ENCODE measurements around the gene BIRC6. TPM values are rescaled to one million over a fixed set of nuclear protein-coding genes. Genes with fewer than 3 reads are reported as not detected.
A peak's percentile ranks its signal among the peaks of the same experiment; 100 is the strongest.

The BIRC6 gene
- total RNA-seq, 1 donor from 2014 or later, result 105 TPM

DNA sequence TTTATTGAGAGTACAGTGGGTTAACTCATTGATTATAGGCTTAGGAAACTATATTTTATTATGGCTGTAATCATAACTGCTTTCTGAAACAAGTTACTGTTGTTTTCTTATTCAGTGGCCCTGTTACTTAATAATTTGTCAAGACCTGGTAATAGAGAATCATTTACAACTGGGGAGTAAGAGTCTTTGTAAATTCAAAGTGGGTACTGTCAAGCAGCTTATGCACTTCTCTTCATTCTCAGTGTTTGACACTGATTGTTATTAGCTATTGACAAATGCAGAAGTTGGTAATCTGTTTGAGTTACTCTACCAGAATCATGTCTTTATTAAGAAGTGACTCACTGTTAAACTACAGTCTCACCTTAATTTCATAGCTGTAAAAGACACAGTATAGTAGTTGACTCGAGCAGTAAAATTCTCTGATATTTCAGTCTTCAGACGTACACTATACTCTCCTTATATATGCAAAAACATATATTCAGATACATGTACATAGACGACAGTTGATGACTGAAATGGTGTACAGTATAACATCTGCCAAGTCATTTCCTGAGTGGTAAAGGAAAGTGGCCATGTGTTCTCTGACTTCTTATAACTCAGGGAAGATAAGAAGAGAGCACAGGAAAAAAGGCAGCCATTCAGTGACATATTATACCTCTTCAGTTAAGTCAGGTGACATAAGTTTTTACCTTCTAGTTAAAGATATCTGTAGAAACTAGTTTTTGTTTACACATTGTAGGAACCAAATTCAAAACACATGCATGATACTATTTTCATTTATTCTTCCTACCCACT is 235.0 kb downstream of the BIRC6 start:
- intact Hi-C loops (cut with micrococcal nuclease), result loop anchor here (2.0 to 5.0 kb wide), 3 partner anchors 15 to 729 kb away; partner anchors contain the start of gene TTC27
- peak; percentile 76 for DNase-seq
- H3K4me1 Mint-ChIP-seq, result peaks cover 33% of the 10 kb centered on the region
- peak overlapping the region; percentile 86 for H3K27ac Mint-ChIP-seq
- peak overlapping the region; percentile 68 for H3K4me3 Mint-ChIP-seq
- peaks cover 35% of the 10 kb centered on the region for H3K36me3 Mint-ChIP-seq (ENCODE audit: low read depth)
- H3K9me3 Mint-ChIP-seq, result peaks cover 7% of the 10 kb centered on the region
- no peaks in the 10 kb centered on the region for H3K27me3 Mint-ChIP-seq

DNA sequence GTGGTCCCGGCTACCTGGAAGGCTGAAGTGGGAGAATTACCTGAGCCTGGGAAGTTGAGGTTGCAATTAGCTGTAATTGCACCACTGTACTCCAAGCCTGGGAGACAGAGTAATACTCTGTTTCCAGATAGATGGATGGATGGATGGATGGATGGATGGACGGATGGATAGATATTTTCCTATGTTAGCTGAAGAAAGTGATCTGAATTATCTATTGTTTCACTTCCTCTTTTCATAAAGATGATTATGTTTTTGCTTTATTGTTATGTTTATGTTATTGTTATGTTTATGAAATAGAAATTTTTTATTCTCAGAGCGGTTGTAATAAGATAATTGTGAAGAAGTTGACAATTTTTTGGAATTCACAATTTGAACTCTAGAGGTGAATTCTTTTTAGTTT is 237.8 kb downstream of the BIRC6 start:
- H3K9me3 Mint-ChIP-seq, result peaks cover 7% of the 10 kb centered on the region
- H3K27me3 Mint-ChIP-seq, result no peaks in the 10 kb centered on the region
- H3K27ac Mint-ChIP-seq, result no peak overlapping the region
- no peak overlapping the region for H3K4me3 Mint-ChIP-seq
- peaks cover 41% of the 10 kb centered on the region for H3K36me3 Mint-ChIP-seq (ENCODE audit: low read depth)
- peaks cover 28% of the 10 kb centered on the region for H3K4me1 Mint-ChIP-seq
- no peak for DNase-seq
- intact Hi-C loops (cut with micrococcal nuclease), result loop anchor here (5.0 kb wide), 1 partner anchor 33 kb away; the partner anchor contains the start of gene TTC27

DNA sequence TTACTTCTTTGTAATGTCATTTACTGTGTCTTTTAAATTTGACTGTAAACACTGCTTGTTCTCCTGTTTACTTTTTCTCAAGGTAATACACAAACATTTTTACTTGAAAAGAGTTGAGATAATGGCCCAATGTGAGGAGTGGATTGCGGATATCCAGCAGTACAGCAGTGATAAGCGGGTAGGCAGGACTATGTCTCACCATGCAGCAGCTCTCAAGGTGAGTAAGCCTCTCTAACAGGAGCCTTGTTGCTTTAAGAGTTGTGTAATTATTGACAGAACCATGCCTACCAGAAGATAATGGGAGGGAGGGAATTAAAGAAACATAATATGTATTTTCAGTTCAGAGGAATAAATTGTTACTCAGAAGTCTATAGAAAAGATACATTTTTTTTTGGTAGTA is 254.5 kb downstream of the BIRC6 start:
- no peak overlapping the region for H3K27ac Mint-ChIP-seq
- H3K36me3 Mint-ChIP-seq (ENCODE audit: low read depth), result peaks cover 51% of the 10 kb centered on the region
- no peaks in the 10 kb centered on the region for H3K4me1 Mint-ChIP-seq
- H3K4me3 Mint-ChIP-seq, result no peak overlapping the region
- no peaks in the 10 kb centered on the region for H3K27me3 Mint-ChIP-seq
- DNase-seq, result no peak
- no peaks in the 10 kb centered on the region for H3K9me3 Mint-ChIP-seq
- intact Hi-C loops (cut with micrococcal nuclease), result no loop called here

DNA sequence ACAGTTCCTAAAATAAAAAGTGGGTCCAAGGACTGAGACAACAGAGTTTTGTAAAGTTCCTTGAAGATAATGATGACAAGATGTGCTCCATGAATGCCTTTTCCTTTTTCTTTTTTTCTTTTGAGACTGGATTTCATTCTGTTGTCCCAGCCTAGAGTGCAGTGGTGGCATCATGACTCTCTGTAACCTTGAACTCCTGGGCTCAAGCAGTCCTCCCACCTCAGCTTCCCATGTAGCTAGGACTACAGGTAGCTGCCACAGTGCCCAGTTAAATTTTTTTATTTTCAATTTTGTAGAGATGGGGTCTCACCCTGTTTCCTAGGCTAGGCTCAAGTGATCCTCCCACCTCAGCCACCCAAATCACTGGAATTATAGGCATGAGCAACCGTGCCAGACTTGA is 254.9 kb downstream of the BIRC6 start:
- no peaks in the 10 kb centered on the region for H3K4me1 Mint-ChIP-seq
- intact Hi-C loops (cut with micrococcal nuclease), result no loop called here
- no peaks in the 10 kb centered on the region for H3K27me3 Mint-ChIP-seq
- no peaks in the 10 kb centered on the region for H3K9me3 Mint-ChIP-seq
- no peak for DNase-seq
- H3K27ac Mint-ChIP-seq, result no peak overlapping the region
- H3K36me3 Mint-ChIP-seq (ENCODE audit: low read depth), result peaks cover 49% of the 10 kb centered on the region
- no peak overlapping the region for H3K4me3 Mint-ChIP-seq

DNA sequence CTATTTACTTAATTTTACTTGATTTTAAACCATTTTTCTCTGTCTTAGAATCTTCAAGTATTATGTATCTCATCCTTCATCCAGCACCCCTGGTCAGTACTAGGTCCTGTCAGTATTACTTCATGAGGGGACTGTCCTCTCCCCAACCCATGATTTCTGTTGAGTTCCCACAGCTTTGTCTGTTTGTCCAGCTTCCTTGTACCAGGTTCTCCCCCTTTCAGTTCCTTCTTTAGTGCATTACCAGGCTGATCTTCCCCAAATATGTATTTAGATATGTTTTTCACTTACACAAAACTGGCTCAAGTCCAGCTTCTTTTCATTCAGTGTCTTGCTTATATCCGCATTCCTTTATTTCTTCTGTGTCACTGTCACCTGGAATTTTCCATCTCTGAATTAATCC is 257.3 kb downstream of the BIRC6 start:
- Mint-ChIP-seq H3K4me1 (no peaks in the 10 kb centered on the region), H3K9me3 (no peaks in the 10 kb centered on the region), H3K36me3 (ENCODE audit: low read depth) (peaks cover 44% of the 10 kb centered on the region), H3K27me3 (no peaks in the 10 kb centered on the region), H3K4me3 (no peak overlapping the region), H3K27ac (no peak overlapping the region)
- no peak for DNase-seq
- intact Hi-C loops (cut with micrococcal nuclease), result no loop called here

DNA sequence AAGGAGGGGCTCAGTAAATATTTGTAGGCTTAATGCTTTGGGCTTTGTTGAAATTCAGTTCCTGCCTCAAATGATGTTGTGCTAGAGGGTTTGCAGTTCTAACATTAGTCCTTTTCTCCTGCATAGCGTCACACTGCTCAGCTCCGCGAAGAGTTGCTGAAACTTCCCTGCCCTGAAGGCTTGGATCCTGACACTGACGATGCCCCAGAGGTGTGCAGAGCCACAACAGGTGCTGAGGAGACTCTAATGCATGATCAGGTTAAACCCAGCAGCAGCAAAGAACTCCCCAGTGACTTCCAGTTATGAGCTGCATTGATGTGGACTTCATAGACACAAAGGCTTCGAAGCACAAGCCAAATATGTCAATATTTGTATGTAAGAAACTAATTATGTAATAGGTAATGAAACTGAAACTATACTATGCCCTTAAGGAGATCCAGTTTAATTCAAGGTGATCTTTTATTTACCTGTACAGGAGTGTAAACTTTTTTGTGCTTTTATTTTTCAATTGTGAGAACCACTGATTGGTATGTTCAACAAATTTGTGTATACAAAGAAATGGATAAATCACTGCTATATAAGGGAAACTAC is 260.9 kb downstream of the BIRC6 start:
- Mint-ChIP-seq H3K36me3 (ENCODE audit: low read depth) (peaks cover 36% of the 10 kb centered on the region), H3K9me3 (no peaks in the 10 kb centered on the region), H3K27ac (no peak overlapping the region), H3K27me3 (no peaks in the 10 kb centered on the region), H3K4me1 (no peaks in the 10 kb centered on the region), H3K4me3 (no peak overlapping the region)
- DNase-seq, result peak; percentile 50
- intact Hi-C loops (cut with micrococcal nuclease), result no loop called here

DNA sequence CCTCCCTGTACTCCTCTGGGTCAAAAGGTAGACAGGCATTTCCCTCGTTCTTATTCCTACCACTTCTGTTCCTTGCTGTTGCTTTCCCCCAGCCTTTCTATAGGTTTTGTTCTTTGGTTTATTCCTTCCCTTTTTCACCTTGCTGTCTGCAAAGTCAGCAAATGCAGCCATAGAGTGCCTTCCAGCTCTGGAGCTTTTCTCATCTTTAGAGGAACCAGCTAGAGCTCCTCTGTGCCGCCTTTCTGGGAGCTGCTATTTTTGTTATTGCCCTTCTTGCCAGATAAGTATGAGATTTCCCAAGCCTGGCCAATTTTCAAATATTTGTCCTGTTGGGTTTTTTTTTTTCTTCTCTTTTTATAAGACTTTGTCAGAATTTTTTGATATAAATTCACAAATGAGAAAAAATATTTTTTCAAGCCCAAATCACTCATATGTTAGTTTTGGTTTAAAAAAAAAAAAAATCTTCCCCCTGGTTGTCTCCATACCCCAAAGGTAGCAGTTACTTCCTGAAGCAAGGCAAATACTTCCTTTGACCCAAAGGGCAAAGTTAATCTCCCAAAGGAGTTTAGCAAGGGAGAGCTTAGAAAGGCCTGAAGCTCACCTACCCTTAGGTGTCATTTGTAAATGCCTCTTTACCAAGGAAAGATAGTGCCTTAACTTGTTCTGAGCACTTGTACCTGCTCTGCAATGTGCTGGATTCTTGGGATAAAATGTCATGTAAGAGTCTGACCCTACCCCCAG is 265.9 kb downstream of the BIRC6 start:
- Mint-ChIP-seq H3K27ac (no peak overlapping the region), H3K4me1 (peaks cover 7% of the 10 kb centered on the region), H3K27me3 (no peaks in the 10 kb centered on the region), H3K9me3 (no peaks in the 10 kb centered on the region), H3K4me3 (no peak overlapping the region), H3K36me3 (ENCODE audit: low read depth) (peaks cover 20% of the 10 kb centered on the region)
- intact Hi-C loops (cut with micrococcal nuclease), result no loop called here
- DNase-seq, result no peak

DNA sequence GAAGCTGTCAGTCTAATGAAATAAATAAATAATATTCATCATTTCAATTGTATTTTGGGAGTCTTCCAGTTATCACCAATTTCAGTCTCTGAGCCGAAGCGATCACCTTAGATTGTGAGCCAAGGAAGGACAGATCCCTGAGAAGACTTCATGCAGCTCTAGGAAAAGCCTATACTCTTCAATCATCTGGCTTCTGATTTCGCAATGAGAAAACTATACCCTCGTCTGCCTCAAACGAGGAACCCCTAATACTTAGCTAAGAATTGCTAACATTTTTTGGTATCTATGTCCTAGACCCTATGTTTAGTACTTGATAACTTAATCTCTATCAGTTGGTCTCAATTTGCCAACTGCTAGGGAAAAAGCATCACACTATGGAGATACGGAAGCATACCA is 266.5 kb downstream of the BIRC6 start:
- Mint-ChIP-seq H3K36me3 (ENCODE audit: low read depth) (peaks cover 17% of the 10 kb centered on the region), H3K9me3 (no peaks in the 10 kb centered on the region), H3K27ac (no peak overlapping the region), H3K4me3 (no peak overlapping the region), H3K4me1 (peaks cover 8% of the 10 kb centered on the region), H3K27me3 (no peaks in the 10 kb centered on the region)
- intact Hi-C loops (cut with micrococcal nuclease), result no loop called here
- DNase-seq, result no peak

DNA sequence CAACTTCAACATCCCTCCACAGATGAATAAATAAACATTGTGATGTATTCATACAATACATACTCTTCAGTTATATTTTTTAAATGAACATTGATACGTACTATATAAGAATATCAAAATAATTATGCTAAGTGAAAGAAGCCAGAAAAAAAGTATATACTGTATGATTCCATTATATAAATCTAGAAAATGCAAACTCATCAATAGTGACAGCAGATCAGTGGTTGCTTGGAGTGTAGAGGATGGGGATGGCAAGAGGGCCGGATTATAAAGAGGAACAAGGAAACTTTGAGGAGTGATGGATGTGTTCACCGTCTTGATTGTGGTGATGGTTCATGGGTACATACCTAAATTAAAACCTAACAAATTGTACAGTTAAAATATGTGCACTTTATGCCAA is 268.0 kb downstream of the BIRC6 start:
- no peak for DNase-seq
- H3K4me1 Mint-ChIP-seq, result peaks cover 12% of the 10 kb centered on the region
- no peaks in the 10 kb centered on the region for H3K27me3 Mint-ChIP-seq
- H3K4me3 Mint-ChIP-seq, result no peak overlapping the region
- peaks cover 20% of the 10 kb centered on the region for H3K36me3 Mint-ChIP-seq (ENCODE audit: low read depth)
- intact Hi-C loops (cut with micrococcal nuclease), result loop anchor here (5.0 kb wide), 1 partner anchor 33 kb away; no protein-coding TSS in a partner anchor
- H3K9me3 Mint-ChIP-seq, result no peaks in the 10 kb centered on the region
- no peak overlapping the region for H3K27ac Mint-ChIP-seq

DNA sequence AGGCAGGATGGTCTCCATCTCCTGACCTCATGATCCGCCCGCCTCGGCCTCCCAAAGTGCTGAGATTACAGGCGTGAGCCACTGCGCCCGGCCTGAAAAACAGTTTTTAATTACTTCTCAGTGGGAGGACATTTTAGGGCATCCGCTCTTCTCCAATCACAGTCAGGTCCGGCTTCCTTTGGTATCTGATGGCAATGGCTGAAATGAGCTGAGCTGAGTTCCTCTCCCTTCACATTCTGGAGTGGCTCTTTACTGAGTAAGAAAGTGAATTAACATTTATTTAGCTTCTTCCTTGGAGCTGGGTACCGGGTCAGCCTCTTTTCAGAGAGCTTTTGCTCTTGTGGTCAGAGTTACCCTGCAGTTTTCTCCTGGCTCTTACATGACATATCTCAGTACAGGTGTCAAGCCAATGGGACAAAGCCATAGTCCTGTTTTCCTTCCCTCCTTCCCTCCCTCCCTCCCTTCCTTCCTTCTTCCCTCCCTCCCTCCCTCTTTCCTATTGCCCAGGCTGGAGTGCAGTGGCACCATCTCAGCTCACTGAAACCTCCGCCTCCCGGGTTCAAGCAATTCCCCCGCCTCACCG is 269.9 kb downstream of the BIRC6 start:
- DNase-seq, result no peak
- no peak overlapping the region for H3K27ac Mint-ChIP-seq
- H3K36me3 Mint-ChIP-seq (ENCODE audit: low read depth), result peaks cover 31% of the 10 kb centered on the region
- intact Hi-C loops (cut with micrococcal nuclease), result loop anchor here (1.0 to 5.0 kb wide), 2 partner anchors 34 to 320 kb away; partner anchors contain the start of gene LTBP1
- peaks cover 19% of the 10 kb centered on the region for H3K4me1 Mint-ChIP-seq
- no peaks in the 10 kb centered on the region for H3K9me3 Mint-ChIP-seq
- no peaks in the 10 kb centered on the region for H3K27me3 Mint-ChIP-seq
- H3K4me3 Mint-ChIP-seq, result peak overlapping the region; percentile 86

DNA sequence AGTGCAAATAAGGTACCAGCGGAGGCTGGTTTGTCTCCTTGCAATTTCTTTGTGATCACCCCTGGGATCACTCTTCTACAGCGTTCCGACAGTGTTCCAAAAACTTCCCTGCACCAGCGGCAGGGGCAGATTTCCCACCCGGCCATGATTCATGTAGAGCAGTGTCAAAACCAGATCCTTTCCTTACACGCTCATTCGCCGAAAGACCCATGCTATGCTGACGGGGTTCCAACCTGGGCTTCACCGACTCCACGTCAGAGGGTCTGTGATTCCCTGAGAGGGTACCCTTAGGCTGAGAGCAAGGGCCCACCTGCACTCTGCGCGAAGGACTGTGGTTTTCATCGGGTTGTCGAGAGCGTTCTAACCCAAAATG is 270.6 kb downstream of the BIRC6 start:
- Mint-ChIP-seq H3K9me3 (no peaks in the 10 kb centered on the region), H3K27me3 (no peaks in the 10 kb centered on the region), H3K4me1 (peaks cover 23% of the 10 kb centered on the region), H3K36me3 (ENCODE audit: low read depth) (peaks cover 32% of the 10 kb centered on the region), H3K4me3 (peak overlapping the region; percentile 86), H3K27ac (peak overlapping the region; percentile 91)
- intact Hi-C loops (cut with micrococcal nuclease), result loop anchor here (1.0 to 5.0 kb wide), 2 partner anchors 35 to 319 kb away; partner anchors contain the start of gene LTBP1
- DNase-seq, result no peak

DNA sequence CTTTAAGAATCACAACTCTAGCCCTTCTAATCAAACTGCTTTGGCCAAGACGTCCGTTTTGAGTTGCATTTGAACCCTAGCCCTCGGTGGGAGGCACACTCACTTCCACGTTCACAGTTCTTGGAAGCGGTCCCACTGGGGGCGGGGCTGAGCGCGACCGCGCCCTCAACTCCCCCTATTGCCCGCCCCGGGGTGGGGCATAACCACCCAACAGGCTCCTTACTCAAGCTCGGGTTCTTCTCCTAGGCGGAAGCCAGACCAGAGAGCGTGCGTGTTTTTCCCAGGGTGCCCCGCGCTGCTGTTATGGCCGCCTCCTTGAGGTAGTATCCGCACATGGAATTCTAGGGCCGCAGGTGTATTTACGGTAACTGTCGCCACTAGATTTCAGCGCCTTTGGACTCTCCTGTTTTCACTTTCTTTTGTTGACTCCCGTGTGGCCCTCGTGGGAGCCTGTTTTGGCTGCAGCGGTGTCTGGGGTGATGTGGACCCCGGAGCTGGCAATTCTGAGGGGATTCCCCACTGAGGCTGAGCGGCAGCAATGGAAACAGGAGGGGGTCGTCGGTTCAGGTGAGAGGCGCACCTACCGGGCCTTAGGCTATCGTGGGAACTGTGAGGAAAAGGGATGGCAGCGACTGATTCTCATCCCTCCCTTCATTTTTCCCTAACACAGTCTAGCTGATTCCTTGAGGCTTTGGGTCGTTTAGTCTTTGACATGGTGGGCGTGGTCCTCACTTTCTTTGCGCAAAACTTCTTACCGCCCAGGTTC is 271.2 kb downstream of the BIRC6 start, which contains the start of gene TTC27:
Gene TTC27 (plus strand): TSS at position 237 of the 766 bp plus-strand sequence. CDS start 243 bp downstream, at position 480.
- Mint-ChIP-seq H3K27me3 (no peaks in the 10 kb centered on the region), H3K9me3 (no peaks in the 10 kb centered on the region), H3K4me1 (peaks cover 24% of the 10 kb centered on the region), H3K27ac (peak within 1 kb of the TSS; percentile 91), H3K36me3 (ENCODE audit: low read depth) (peaks cover 34% of the 10 kb centered on the region), H3K4me3 (peak within 1 kb of the TSS; percentile 86)
- peak; percentile 99 for DNase-seq
- intact Hi-C loops (cut with micrococcal nuclease), result loop anchor here (1.0 to 5.0 kb wide), 3 partner anchors 36 to 318 kb away; partner anchors contain the start of gene LTBP1

DNA sequence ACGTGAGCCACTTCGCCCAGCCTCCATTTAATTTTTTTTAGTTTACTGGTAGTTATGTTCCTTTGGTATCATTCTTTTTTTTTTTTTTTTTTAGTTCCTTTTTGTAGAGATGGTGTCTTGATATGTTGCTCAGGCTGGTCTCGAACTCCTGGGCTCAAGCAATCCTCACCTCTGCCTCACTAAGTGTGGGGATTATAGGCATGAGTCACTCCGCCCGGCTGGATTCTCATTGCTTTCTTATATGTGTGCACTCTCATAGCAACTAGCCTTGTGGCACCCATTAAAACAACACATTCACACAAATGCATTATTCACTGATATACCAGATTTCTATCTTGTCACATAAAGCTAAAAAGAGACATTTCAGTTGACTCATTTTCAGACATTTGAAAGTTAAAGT is 275.3 kb downstream of the BIRC6 start:
- H3K4me3 Mint-ChIP-seq, result no peak overlapping the region
- peaks cover 43% of the 10 kb centered on the region for H3K36me3 Mint-ChIP-seq (ENCODE audit: low read depth)
- H3K27me3 Mint-ChIP-seq, result no peaks in the 10 kb centered on the region
- no peak overlapping the region for H3K27ac Mint-ChIP-seq
- peaks cover 26% of the 10 kb centered on the region for H3K4me1 Mint-ChIP-seq
- intact Hi-C loops (cut with micrococcal nuclease), result no loop called here
- no peak for DNase-seq
- H3K9me3 Mint-ChIP-seq, result no peaks in the 10 kb centered on the region

All from activated CD4-positive, alpha-beta T cell treated with anti-CD3 and anti-CD28 coated beads, Interleukin-2, amount 10 ng/mL, durations not matched to agents 24 days and 14 days (primary cell).